HCT116 (cell line): ENCODE measurements around the gene CDK9. TPM values are rescaled to one million over a fixed set of nuclear protein-coding genes. Genes with fewer than 3 reads are reported as not detected.
"Not testable (repeated sequence)": the region's sequence is repeated elsewhere in the genome, so short reads cannot be mapped to it uniquely, and the experiment has no call there.

Experiments
- ATAC-seq: fragments of 200-7000 bp; cut with Tn5 transposase; 2 replicates; pipeline ENCODE4 v1.9.1; 2020; ENCODE audit warnings: mild to moderate bottlenecking, moderate library complexity
- BruUV-seq: library from RNA; stranded (reverse); fragments of 400-500 nt; replicated peaks from 2 replicates; lab custom pipeline; 2021; lab: Mats Ljungman, UMichigan
- CTCF ChIA-PET: fragments of 300-600 bp; sonication (Branson Sonifier 250); formaldehyde crosslinking; loops from one replicate; lab custom pipeline; 2021; ENCODE audit warnings: antibody characterized with exemption; lab: Charles Lee
- POLR2A ChIA-PET: fragments of 300-600, 350-600 bp; sonication (Branson Sonifier 250); formaldehyde crosslinking; loops from one replicate; lab custom pipeline; 2021; ENCODE audit warnings: antibody characterized with exemption; lab: Charles Lee
- RAD21 ChIA-PET, 2 experiments: fragments of 300-600 bp; sonication (Branson Sonifier 250); formaldehyde crosslinking; loops; one replicate each; lab custom pipeline; 2023; ENCODE audit warnings: low total read pairs in 2 of 2; ENCODE audit not compliant: uncharacterized antibody in 2 of 2, unreplicated experiment in 2 of 2, low non-redundant PET in 1 of 2; lab: Charles Lee
- DNase-seq: peaks from one replicate; pipeline ENCODE4 v3.0.0-alpha.2; 2010; ENCODE audit warnings: low read depth, low spot score
- H2AFZ ChIP-seq: fragments of 200-600 bp; shearing (Covaris generic), sonication (generic); 2 replicates; pipeline ENCODE4 v1.6.1; 2017; ENCODE audit warnings: low read depth, mixed run types, mixed read lengths, antibody characterized with exemption, low read length; ENCODE audit not compliant: poor library complexity, severe bottlenecking
- H3K27ac ChIP-seq: 2 replicates; pipeline ENCODE4 v1.5.1; 2012; ENCODE audit warnings: low read depth, low read length
- H3K27me3 ChIP-seq: fragments of 200-600 bp; sonication (generic); 2 replicates; pipeline ENCODE4 v1.6.1; 2016; ENCODE audit warnings: mixed run types, low read length, mixed read lengths; ENCODE audit not compliant: insufficient read depth
- H3K36me3 ChIP-seq, 2 experiments: fragments of 200-500 bp in 1 of 2; fragments of 200-600 bp in 1 of 2; sonication (Bioruptor generic) in 1 of 2; sonication (generic) in 1 of 2; 2 replicates each; pipeline versions ENCODE4 v1.5.1 to v1.6.1; 2014 to 2016; ENCODE audit warnings: low read length in 2 of 2, inconsistent platforms in 1 of 2, mixed read lengths in 1 of 2, mixed run types in 1 of 2; ENCODE audit not compliant: insufficient read depth in 2 of 2, control insufficient read depth in 1 of 2
- H3K4me1 ChIP-seq, 2 experiments: fragments of 200-600 bp in 1 of 2; sonication (generic) in 1 of 2; 2 replicates each; pipeline versions ENCODE4 v1.5.1 to v1.6.1; 2012 to 2017; ENCODE audit warnings: low read length in 2 of 2, inconsistent platforms in 1 of 2, mild to moderate bottlenecking in 1 of 2, mixed read lengths in 1 of 2, mixed run types in 1 of 2, moderate library complexity in 1 of 2; ENCODE audit not compliant: insufficient read depth in 2 of 2, control insufficient read depth in 1 of 2
- H3K4me2 ChIP-seq: fragments of 200-600 bp; sonication (generic); 2 replicates; pipeline ENCODE4 v1.6.1; 2017; ENCODE audit warnings: mixed run types, low read length, mixed read lengths
- H3K4me3 ChIP-seq, 2 experiments: fragments of 200-600 bp in 1 of 2; sonication (generic) in 1 of 2; replicated peaks in 1 of 2; 2 replicates each; pipeline ENCODE4 v1.5.1; 2011 to 2016; ENCODE audit warnings: low read length in 2 of 2, control low read depth in 1 of 2, low read depth in 1 of 2, mild to moderate bottlenecking in 1 of 2, mixed read lengths in 1 of 2, mixed run types in 1 of 2
- H3K79me2 ChIP-seq: fragments of 200-600 bp; sonication (generic); 2 replicates; pipeline ENCODE4 v1.6.1; 2017; ENCODE audit warnings: mild to moderate bottlenecking, mixed run types, low read length, moderate library complexity, mixed read lengths; ENCODE audit not compliant: insufficient read depth
- H3K9ac ChIP-seq: fragments of 200-600 bp; sonication (generic); 2 replicates; pipeline ENCODE4 v1.6.1; 2016; ENCODE audit warnings: low read length, mixed read lengths
- H3K9me2 ChIP-seq: fragments of 200-600 bp; sonication (generic), shearing (Covaris generic); 2 replicates; pipeline ENCODE4 v1.6.1; 2017; ENCODE audit warnings: mixed run types, mild to moderate bottlenecking, moderate library complexity; ENCODE audit not compliant: insufficient read depth
- H3K9me3 ChIP-seq, 2 experiments: fragments of 200-500 bp in 1 of 2; fragments of 200-600 bp in 1 of 2; sonication (Bioruptor generic) in 1 of 2; sonication (generic) in 1 of 2; 2 replicates each; pipeline ENCODE4 v1.6.1; 2014 to 2017; ENCODE audit warnings: low read length in 2 of 2, mixed read lengths in 2 of 2, inconsistent platforms in 1 of 2, low read depth in 1 of 2, mild to moderate bottlenecking in 1 of 2, mixed run types in 1 of 2, moderate library complexity in 1 of 2; ENCODE audit not compliant: control insufficient read depth in 1 of 2, insufficient read depth in 1 of 2
- H4K20me1 ChIP-seq: fragments of 200-600 bp; sonication (generic), shearing (Covaris generic); 2 replicates; pipeline ENCODE4 v1.6.1; 2017; ENCODE audit warnings: mixed run types, mild to moderate bottlenecking, moderate library complexity; ENCODE audit not compliant: insufficient read depth
- CBX3 ChIP-seq: IDR thresholded peaks from 2 replicates; pipeline ENCODE4 v1.6.1; 2012; ENCODE audit warnings: low read depth
- CEBPB ChIP-seq: IDR thresholded peaks from 2 replicates; pipeline ENCODE4 v1.6.1; 2012; ENCODE audit warnings: low read depth
- EGR1 ChIP-seq: IDR thresholded peaks from 2 replicates; pipeline ENCODE4 v1.6.1; 2012; ENCODE audit warnings: low read depth
- EZH2 ChIP-seq: fragments of 200-600 bp; sonication (generic); IDR thresholded peaks from 2 replicates; pipeline ENCODE4 v1.6.1; 2017; ENCODE audit warnings: antibody characterized with exemption, mixed run types
- SIN3A ChIP-seq: IDR thresholded peaks from 2 replicates; pipeline ENCODE4 v1.6.1; 2012; ENCODE audit warnings: low read depth
- SP1 ChIP-seq: IDR thresholded peaks from 2 replicates; pipeline ENCODE4 v1.6.1; 2012; ENCODE audit warnings: low read depth
- SRF ChIP-seq: IDR thresholded peaks from 2 replicates; pipeline ENCODE4 v1.6.1; 2012; ENCODE audit warnings: low read depth
- TCF7L2 ChIP-seq: IDR thresholded peaks from 2 replicates; pipeline ENCODE4 v1.7.0; 2011; ENCODE audit warnings: borderline replicate concordance, inconsistent platforms; ENCODE audit not compliant: insufficient read depth, insufficient read length; ENCODE audit errors: extremely low read depth
- ZNF274 ChIP-seq: fragments of 200-500 bp; sonication (Bioruptor generic); IDR thresholded peaks from 2 replicates; pipeline ENCODE4 v1.6.1; 2014; ENCODE audit warnings: mild to moderate bottlenecking, low read depth, low read length, inconsistent platforms
- intact Hi-C: fragments of 100-400 bp; cut with micrococcal nuclease; formaldehyde crosslinking; loops from 2 replicates; pipeline ENCODE4 v1.10.0; 2022
- total RNA-seq: library from RNA; stranded (reverse); gene quantifications from one replicate; pipeline ENCODE4 v1.2.1, GENCODE V29; 2021; ENCODE audit not compliant: unreplicated experiment
- TF ChIP-seq, protein P1 (sequence below), 3 experiments: fragments of 200-600 bp in 1 of 3; sonication (generic) in 1 of 3; IDR thresholded peaks in 2 of 3; conservative IDR thresholded peaks in 1 of 3; 2 replicates each; pipeline ENCODE4 v1.5.1; 2012 to 2017; ENCODE audit warnings: low read depth in 2 of 3, low read length in 2 of 3, antibody characterized with exemption in 1 of 3, borderline replicate concordance in 1 of 3, control low read depth in 1 of 3, mild to moderate bottlenecking in 1 of 3, mixed read lengths in 1 of 3, mixed run types in 1 of 3, moderate library complexity in 1 of 3; ENCODE audit not compliant: insufficient read depth in 1 of 3
- TF ChIP-seq, protein P2 (sequence below): IDR thresholded peaks from 2 replicates; pipeline ENCODE4 v1.6.1; 2012; ENCODE audit warnings: low read depth

CDK9 gene
- total RNA-seq, 1 experiment from 2014 or later, result 102 TPM

DNA sequence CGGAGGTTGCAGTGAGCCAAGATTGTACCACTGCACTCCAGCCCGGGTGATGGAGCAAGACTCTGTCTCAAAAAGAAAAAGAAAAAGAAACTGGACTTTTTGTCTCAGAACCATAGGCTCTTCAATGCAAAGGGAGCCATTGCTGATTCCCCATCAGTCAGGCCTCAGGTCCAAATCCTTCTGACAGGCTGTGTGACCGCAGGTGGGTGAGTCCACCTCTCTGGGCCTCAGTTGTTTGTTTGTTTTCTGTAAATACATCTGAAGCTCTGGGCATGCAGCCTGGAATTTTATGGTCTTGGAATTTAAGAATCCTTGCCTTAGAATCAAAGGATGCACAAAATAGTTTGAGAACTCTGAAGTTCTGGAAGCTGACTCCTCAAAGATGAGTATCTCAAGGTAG is 29.6 kb upstream of the CDK9 start:
- H3K36me3 ChIP-seq, result no peaks in the 10 kb centered on the region
- ChIA-PET CTCF (no interaction called here), RAD21 (no interaction called here), POLR2A (no interaction called here)
- H2AFZ ChIP-seq, result no peak overlapping the region
- no peak overlapping the region for H3K9ac ChIP-seq
- intact Hi-C loops, result no loop called here
- no peaks in the 10 kb centered on the region; the same call in 1 of the 2 replicates for H3K27me3 ChIP-seq
- H3K4me1 ChIP-seq, result no peaks in the 10 kb centered on the region
- H3K79me2 ChIP-seq, result no peaks in the 10 kb centered on the region
- TF ChIP-seq SRF, result no peak
- TF ChIP-seq, protein P1, sequence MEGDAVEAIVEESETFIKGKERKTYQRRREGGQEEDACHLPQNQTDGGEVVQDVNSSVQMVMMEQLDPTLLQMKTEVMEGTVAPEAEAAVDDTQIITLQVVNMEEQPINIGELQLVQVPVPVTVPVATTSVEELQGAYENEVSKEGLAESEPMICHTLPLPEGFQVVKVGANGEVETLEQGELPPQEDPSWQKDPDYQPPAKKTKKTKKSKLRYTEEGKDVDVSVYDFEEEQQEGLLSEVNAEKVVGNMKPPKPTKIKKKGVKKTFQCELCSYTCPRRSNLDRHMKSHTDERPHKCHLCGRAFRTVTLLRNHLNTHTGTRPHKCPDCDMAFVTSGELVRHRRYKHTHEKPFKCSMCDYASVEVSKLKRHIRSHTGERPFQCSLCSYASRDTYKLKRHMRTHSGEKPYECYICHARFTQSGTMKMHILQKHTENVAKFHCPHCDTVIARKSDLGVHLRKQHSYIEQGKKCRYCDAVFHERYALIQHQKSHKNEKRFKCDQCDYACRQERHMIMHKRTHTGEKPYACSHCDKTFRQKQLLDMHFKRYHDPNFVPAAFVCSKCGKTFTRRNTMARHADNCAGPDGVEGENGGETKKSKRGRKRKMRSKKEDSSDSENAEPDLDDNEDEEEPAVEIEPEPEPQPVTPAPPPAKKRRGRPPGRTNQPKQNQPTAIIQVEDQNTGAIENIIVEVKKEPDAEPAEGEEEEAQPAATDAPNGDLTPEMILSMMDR (IDR thresholded peaks at IDR 0.05 in 2 of 3, conservative IDR thresholded peaks at IDR 0.05 in 1 of 3; ENCODE audit: borderline replicate concordance in 1 of 3, insufficient read depth in 1 of 3, low read depth in 2 of 3, low read length in 2 of 3), result no peak
- TF ChIP-seq EGR1, result no peak
- no peak for TF ChIP-seq SP1
- TF ChIP-seq EZH2, result no peak
- no peak for TF ChIP-seq SIN3A
- TF ChIP-seq, protein P2, sequence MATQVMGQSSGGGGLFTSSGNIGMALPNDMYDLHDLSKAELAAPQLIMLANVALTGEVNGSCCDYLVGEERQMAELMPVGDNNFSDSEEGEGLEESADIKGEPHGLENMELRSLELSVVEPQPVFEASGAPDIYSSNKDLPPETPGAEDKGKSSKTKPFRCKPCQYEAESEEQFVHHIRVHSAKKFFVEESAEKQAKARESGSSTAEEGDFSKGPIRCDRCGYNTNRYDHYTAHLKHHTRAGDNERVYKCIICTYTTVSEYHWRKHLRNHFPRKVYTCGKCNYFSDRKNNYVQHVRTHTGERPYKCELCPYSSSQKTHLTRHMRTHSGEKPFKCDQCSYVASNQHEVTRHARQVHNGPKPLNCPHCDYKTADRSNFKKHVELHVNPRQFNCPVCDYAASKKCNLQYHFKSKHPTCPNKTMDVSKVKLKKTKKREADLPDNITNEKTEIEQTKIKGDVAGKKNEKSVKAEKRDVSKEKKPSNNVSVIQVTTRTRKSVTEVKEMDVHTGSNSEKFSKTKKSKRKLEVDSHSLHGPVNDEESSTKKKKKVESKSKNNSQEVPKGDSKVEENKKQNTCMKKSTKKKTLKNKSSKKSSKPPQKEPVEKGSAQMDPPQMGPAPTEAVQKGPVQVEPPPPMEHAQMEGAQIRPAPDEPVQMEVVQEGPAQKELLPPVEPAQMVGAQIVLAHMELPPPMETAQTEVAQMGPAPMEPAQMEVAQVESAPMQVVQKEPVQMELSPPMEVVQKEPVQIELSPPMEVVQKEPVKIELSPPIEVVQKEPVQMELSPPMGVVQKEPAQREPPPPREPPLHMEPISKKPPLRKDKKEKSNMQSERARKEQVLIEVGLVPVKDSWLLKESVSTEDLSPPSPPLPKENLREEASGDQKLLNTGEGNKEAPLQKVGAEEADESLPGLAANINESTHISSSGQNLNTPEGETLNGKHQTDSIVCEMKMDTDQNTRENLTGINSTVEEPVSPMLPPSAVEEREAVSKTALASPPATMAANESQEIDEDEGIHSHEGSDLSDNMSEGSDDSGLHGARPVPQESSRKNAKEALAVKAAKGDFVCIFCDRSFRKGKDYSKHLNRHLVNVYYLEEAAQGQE, result no peak
- no peak for TF ChIP-seq TCF7L2
- TF ChIP-seq CBX3, result no peak
- no peak for TF ChIP-seq ZNF274
- TF ChIP-seq CEBPB, result no peak
- ATAC-seq (no peak), DNase-seq (no peak)
- BruUV-seq, result no TSS peak
- no peak overlapping the region for H3K27ac ChIP-seq
- no peaks in the 10 kb centered on the region for H4K20me1 ChIP-seq
- H3K4me2 ChIP-seq, result no peak overlapping the region
- H3K9me3 ChIP-seq, result no peaks in the 10 kb centered on the region
- H3K4me3 ChIP-seq, result no peak overlapping the region
- no peaks in the 10 kb centered on the region for H3K9me2 ChIP-seq

DNA sequence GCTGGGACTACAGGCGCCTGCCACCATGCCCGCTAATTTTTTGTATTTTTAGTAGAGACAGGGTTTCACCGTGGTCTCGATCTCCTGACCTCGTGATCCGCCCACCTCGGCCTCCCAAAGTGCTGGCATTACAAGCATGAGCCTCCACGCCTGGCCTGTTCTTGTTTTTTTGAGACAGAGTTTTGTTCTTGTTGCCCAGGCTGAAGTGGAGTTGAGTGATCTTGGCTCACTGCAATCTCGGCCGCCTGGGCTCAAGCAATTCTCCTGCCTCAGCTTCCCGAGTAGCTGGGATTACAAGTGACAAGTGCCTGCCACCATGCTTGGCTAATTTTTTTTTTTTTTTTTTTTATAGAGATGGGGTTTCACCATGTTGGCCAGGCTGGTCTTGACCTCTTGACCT is 29.1 kb upstream of the CDK9 start:
- ATAC-seq, H3K9ac ChIP-seq, DNase-seq, H3K4me3 ChIP-seq, CTCF ChIA-PET, H3K27ac ChIP-seq, H3K79me2 ChIP-seq, H3K27me3 ChIP-seq, H3K36me3 ChIP-seq, H3K4me2 ChIP-seq, BruUV-seq, H3K4me1 ChIP-seq, H3K9me3 ChIP-seq, H4K20me1 ChIP-seq, intact Hi-C loops, RAD21 ChIA-PET, H3K9me2 ChIP-seq, POLR2A ChIA-PET, H2AFZ ChIP-seq: not testable (repeated sequence)
